ENCODE data around the gene HTATIP2. TPM values are rescaled to one million over a fixed set of nuclear protein-coding genes. Genes with fewer than 3 reads are reported as not detected.

The HTATIP2 gene
- total RNA-seq, 3 donors from 2014 or later, result 36.6 to 44.3 (median 37.8) TPM

- peak; percentile 19 to 21 for ATAC-seq
- Mint-ChIP-seq H3K27me3 (ENCODE audit: low read depth) (no peaks in the 10 kb centered on the region), H3K9me3 (no peaks in the 10 kb centered on the region), H3K36me3 (ENCODE audit: insufficient read depth) (peaks cover 18% of the 10 kb centered on the region), H3K4me3 (peak overlapping the region; percentile 90), H3K4me1 (ENCODE audit: low read depth) (peaks cover 15% of the 10 kb centered on the region)
- no peak for DNase-seq
Observed at GRCh38 chr11:20388096-20389055, 24.9 kb downstream of the HTATIP2 start.

GRCh38 chr11:20397281-20397680 is 33.8 kb downstream of the HTATIP2 start:
- Mint-ChIP-seq H3K9me3 (no peaks in the 10 kb centered on the region), H3K4me1 (ENCODE audit: low read depth) (peaks cover 6% of the 10 kb centered on the region), H3K4me3 (no peak overlapping the region), H3K36me3 (ENCODE audit: insufficient read depth) (peaks cover 32% of the 10 kb centered on the region), H3K27me3 (ENCODE audit: low read depth) (no peaks in the 10 kb centered on the region)
- DNase-seq (no peak), ATAC-seq (peak; percentile 55 to 66)

GRCh38 chr11:20399498-20399897 is 36.0 kb downstream of the HTATIP2 start:
- no peak for ATAC-seq
- Mint-ChIP-seq H3K27me3 (ENCODE audit: low read depth) (no peaks in the 10 kb centered on the region), H3K4me1 (ENCODE audit: low read depth) (peaks cover 4% of the 10 kb centered on the region), H3K36me3 (ENCODE audit: insufficient read depth) (peaks cover 31% of the 10 kb centered on the region), H3K9me3 (no peaks in the 10 kb centered on the region), H3K4me3 (no peak overlapping the region)
- DNase-seq, result no peak

GRCh38 chr11:20403059-20403458 is 39.5 kb downstream of the HTATIP2 start:
- no peak for ATAC-seq
- Mint-ChIP-seq H3K4me1 (ENCODE audit: low read depth) (no peaks in the 10 kb centered on the region), H3K9me3 (no peaks in the 10 kb centered on the region), H3K27me3 (ENCODE audit: low read depth) (no peaks in the 10 kb centered on the region), H3K4me3 (no peak overlapping the region), H3K36me3 (ENCODE audit: insufficient read depth) (peaks cover 39% of the 10 kb centered on the region)
- no peak for DNase-seq

GRCh38 chr11:20406484-20406883 is 43.0 kb downstream of the HTATIP2 start:
- H3K27me3 Mint-ChIP-seq (ENCODE audit: low read depth), result no peaks in the 10 kb centered on the region
- no peak overlapping the region for H3K4me3 Mint-ChIP-seq
- ATAC-seq (no peak), DNase-seq (no peak)
- no peaks in the 10 kb centered on the region for H3K9me3 Mint-ChIP-seq
- H3K36me3 Mint-ChIP-seq (ENCODE audit: insufficient read depth), result peaks cover 40% of the 10 kb centered on the region
- H3K4me1 Mint-ChIP-seq (ENCODE audit: low read depth), result no peaks in the 10 kb centered on the region

- H3K9me3 Mint-ChIP-seq, result no peaks in the 10 kb centered on the region
- H3K4me3 Mint-ChIP-seq, result no peak overlapping the region
- H3K36me3 Mint-ChIP-seq (ENCODE audit: insufficient read depth), result peaks cover 45% of the 10 kb centered on the region
- no peaks in the 10 kb centered on the region for H3K4me1 Mint-ChIP-seq (ENCODE audit: low read depth)
- DNase-seq (no peak), ATAC-seq (no peak)
- no peaks in the 10 kb centered on the region for H3K27me3 Mint-ChIP-seq (ENCODE audit: low read depth)
Observed at GRCh38 chr11:20407344-20407743, 43.8 kb downstream of the HTATIP2 start.

- Mint-ChIP-seq H3K36me3 (ENCODE audit: insufficient read depth) (peaks cover 47% of the 10 kb centered on the region), H3K27me3 (ENCODE audit: low read depth) (no peaks in the 10 kb centered on the region), H3K4me1 (ENCODE audit: low read depth) (no peaks in the 10 kb centered on the region), H3K9me3 (no peaks in the 10 kb centered on the region), H3K4me3 (no peak overlapping the region)
- DNase-seq (no peak), ATAC-seq (no peak)
Observed at GRCh38 chr11:20415432-20415831, 51.9 kb downstream of the HTATIP2 start.

GRCh38 chr11:20417771-20418170 is 54.3 kb downstream of the HTATIP2 start:
- Mint-ChIP-seq H3K9me3 (no peaks in the 10 kb centered on the region), H3K36me3 (ENCODE audit: insufficient read depth) (peaks cover 46% of the 10 kb centered on the region), H3K4me3 (no peak overlapping the region), H3K27me3 (ENCODE audit: low read depth) (no peaks in the 10 kb centered on the region), H3K4me1 (ENCODE audit: low read depth) (peaks cover 3% of the 10 kb centered on the region)
- DNase-seq (no peak), ATAC-seq (no peak)

GRCh38 chr11:20421946-20422345 is 58.4 kb downstream of the HTATIP2 start:
- no peaks in the 10 kb centered on the region for H3K9me3 Mint-ChIP-seq
- peaks cover 44% of the 10 kb centered on the region for H3K36me3 Mint-ChIP-seq (ENCODE audit: insufficient read depth)
- ATAC-seq, result peak in 1 of 2 donors; percentile 10
- DNase-seq, result no peak
- no peaks in the 10 kb centered on the region for H3K27me3 Mint-ChIP-seq (ENCODE audit: low read depth)
- no peak overlapping the region for H3K4me3 Mint-ChIP-seq
- H3K4me1 Mint-ChIP-seq (ENCODE audit: low read depth), result peaks cover 3% of the 10 kb centered on the region

GRCh38 chr11:20429216-20429615 is 65.7 kb downstream of the HTATIP2 start:
- ATAC-seq, result no peak
- no peak overlapping the region for H3K4me3 Mint-ChIP-seq

More at GRCh38 chr11:20429216-20429615, 65.7 kb downstream of the HTATIP2 start:
- no peaks in the 10 kb centered on the region for H3K4me1 Mint-ChIP-seq (ENCODE audit: low read depth)
- H3K27me3 Mint-ChIP-seq (ENCODE audit: low read depth), result no peaks in the 10 kb centered on the region
- H3K36me3 Mint-ChIP-seq (ENCODE audit: insufficient read depth), result peaks cover 35% of the 10 kb centered on the region
- no peaks in the 10 kb centered on the region for H3K9me3 Mint-ChIP-seq
- no peak for DNase-seq

Other genes with a start within 250 kb of the HTATIP2 start
- not detected for gene DBX1, start 203.2 kb upstream of the HTATIP2 start, total RNA-seq
- gene PRMT3, start 24.0 kb downstream of the HTATIP2 start, total RNA-seq, result 10 to 100 TPM; 55.5 to 60.2 (median 57.1) TPM
- not detected for gene SLC6A5, start 235.9 kb downstream of the HTATIP2 start, total RNA-seq